SK-N-SH (cell line): ENCODE results near the gene ZMIZ1. TPM values are rescaled to one million over a fixed set of nuclear protein-coding genes. Genes with fewer than 3 reads are reported as not detected.

Source experiments
- CTCF ChIA-PET: fragments of 300-600, 350-600 bp; formaldehyde crosslinking; extraction: SDS; loops from one replicate; lab custom pipeline; 2021; lab: Yijun Ruan, JAX
- POLR2A ChIA-PET: fragments of 350-600 bp; sonication (Branson Sonifier 250); formaldehyde crosslinking; extraction: SDS; loops from one replicate; lab custom pipeline; 2020; ENCODE audit warnings: antibody characterized with exemption, inconsistent platforms; lab: Yijun Ruan, JAX
- DNase-seq: peaks from one replicate; pipeline ENCODE4 v3.0.0; 2012
- H2AFZ ChIP-seq: fragments of 200-600 bp; sonication (generic); 2 replicates; pipeline ENCODE4 v1.8.1; 2016; ENCODE audit warnings: antibody characterized with exemption, mild to moderate bottlenecking, low read depth
- H3F3A ChIP-seq: fragments of 200-600 bp; sonication (generic); replicated peaks from 2 replicates; pipeline ENCODE3; 2016; ENCODE audit warnings: antibody characterized with exemption, mild to moderate bottlenecking; ENCODE audit not compliant: insufficient read depth
- H3K27ac ChIP-seq, 2 experiments: fragments of 200-500 bp in 1 of 2; fragments of 200-600 bp in 1 of 2; sonication (Bioruptor generic) in 1 of 2; sonication (generic), shearing (Covaris generic) in 1 of 2; 2 replicates each; pipeline versions ENCODE4 v1.5.1 to v1.6.1; 2014 to 2016; ENCODE audit warnings: low read depth in 2 of 2, inconsistent platforms in 1 of 2, low read length in 1 of 2, mild to moderate bottlenecking in 1 of 2, mixed read lengths in 1 of 2
- H3K27me3 ChIP-seq: fragments of 200-600 bp; sonication (generic), shearing (Covaris generic); 2 replicates; pipeline ENCODE4 v1.6.1; 2016; ENCODE audit warnings: mixed run types; ENCODE audit not compliant: insufficient read depth
- H3K36me3 ChIP-seq, 2 experiments: fragments of 200-500 bp in 1 of 2; fragments of 200-600 bp in 1 of 2; sonication (Bioruptor generic) in 1 of 2; sonication (generic) in 1 of 2; replicated peaks in 1 of 2; 2 replicates each; pipeline versions ENCODE3 to v1.5.1; 2014 to 2016; ENCODE audit warnings: low read length in 1 of 2, mild to moderate bottlenecking in 1 of 2; ENCODE audit not compliant: insufficient read depth in 2 of 2, control insufficient read depth in 1 of 2
- H3K4me1 ChIP-seq, 2 experiments: fragments of 200-500 bp in 1 of 2; fragments of 200-600 bp in 1 of 2; sonication (Bioruptor generic) in 1 of 2; sonication (generic), shearing (Covaris generic) in 1 of 2; 2 replicates each; pipeline versions ENCODE4 v1.5.1 to v1.6.1; 2014 to 2016; ENCODE audit warnings: low read depth in 1 of 2, low read length in 1 of 2, mixed run types in 1 of 2; ENCODE audit not compliant: insufficient read depth in 2 of 2, control insufficient read depth in 1 of 2
- H3K4me2 ChIP-seq: fragments of 200-600 bp; sonication (generic), shearing (Covaris generic); 2 replicates; pipeline ENCODE4 v1.6.1; 2017; ENCODE audit warnings: mixed run types
- H3K4me3 ChIP-seq, 2 experiments: fragments of 200-500 bp in 1 of 2; fragments of 200-600 bp in 1 of 2; sonication (Bioruptor generic) in 1 of 2; sonication (generic), shearing (Covaris generic) in 1 of 2; 2 replicates each; pipeline versions ENCODE4 v1.5.1 to v1.8.1; 2014 to 2016; ENCODE audit warnings: low read depth in 2 of 2, inconsistent platforms in 1 of 2, low read length in 1 of 2, mild to moderate bottlenecking in 1 of 2, mixed read lengths in 1 of 2, moderate library complexity in 1 of 2
- H3K79me2 ChIP-seq: fragments of 200-600 bp; sonication (generic); 2 replicates; pipeline ENCODE4 v1.8.1; 2017; ENCODE audit warnings: mild to moderate bottlenecking; ENCODE audit not compliant: insufficient read depth
- H3K9ac ChIP-seq: fragments of 200-600 bp; sonication (generic); 2 replicates; pipeline ENCODE4 v1.6.1; 2017; ENCODE audit warnings: mixed run types
- H3K9me2 ChIP-seq: fragments of 200-600 bp; sonication (generic); 2 replicates; pipeline ENCODE4 v1.6.1; 2017; ENCODE audit warnings: mixed run types
- H3K9me3 ChIP-seq: fragments of 200-600 bp; sonication (generic); 2 replicates; pipeline ENCODE4 v1.6.1; 2017; ENCODE audit warnings: mixed run types, mild to moderate bottlenecking, moderate library complexity
- H4K20me1 ChIP-seq: fragments of 200-600 bp; sonication (generic); 2 replicates; pipeline ENCODE4 v1.6.1; 2017; ENCODE audit warnings: mild to moderate bottlenecking, mixed run types; ENCODE audit not compliant: insufficient read depth
- CHD2 ChIP-seq: fragments of 150-350 bp; IDR thresholded peaks from 2 replicates; pipeline ENCODE4 v1.6.1; 2018; ENCODE audit warnings: low read length; ENCODE audit not compliant: partially characterized antibody
- CTCF ChIP-seq: fragments of 200-600 bp; sonication (generic); IDR thresholded peaks from 2 replicates; pipeline ENCODE4 v1.6.1; 2017; ENCODE audit warnings: antibody characterized with exemption, mild to moderate bottlenecking, moderate library complexity
- EP300 ChIP-seq, 2 experiments: IDR thresholded peaks; 2 replicates each; pipeline versions ENCODE4 v1.4.0 to v1.6.1; 2012; ENCODE audit warnings: borderline replicate concordance in 1 of 2, low read depth in 1 of 2, low read length in 1 of 2
- EZH2phosphoT487 ChIP-seq: fragments of 200-600 bp; sonication (generic); IDR thresholded peaks from 2 replicates; pipeline ENCODE4 v1.6.1; 2017; ENCODE audit warnings: low read depth, mixed run types, mild to moderate bottlenecking, antibody characterized with exemption, moderate library complexity, borderline replicate concordance
- FOSL2 ChIP-seq: IDR thresholded peaks from 2 replicates; pipeline ENCODE4 v1.4.0; 2012; ENCODE audit warnings: low read depth, mild to moderate bottlenecking, moderate library complexity, borderline replicate concordance
- FOXJ3 ChIP-seq: sonication (generic); formaldehyde crosslinking; IDR thresholded peaks from 2 replicates; pipeline ENCODE4 v1.5.1; 2020; ENCODE audit warnings: mild to moderate bottlenecking, missing genetic modification reagents
- FOXM1 ChIP-seq: IDR thresholded peaks from 2 replicates; pipeline ENCODE4 v1.4.0; 2012; ENCODE audit warnings: low read depth, mild to moderate bottlenecking
- MEF2A ChIP-seq: IDR thresholded peaks from 2 replicates; pipeline ENCODE4 v1.4.0; 2012; ENCODE audit warnings: low read depth, borderline replicate concordance
- MXI1 ChIP-seq: IDR thresholded peaks from 2 replicates; pipeline ENCODE4 v1.6.1; 2012; ENCODE audit warnings: mild to moderate bottlenecking, low read depth, low read length, improper control_type of control experiment
- NFIC ChIP-seq: IDR thresholded peaks from 2 replicates; pipeline ENCODE4 v1.4.0; 2012; ENCODE audit warnings: borderline replicate concordance
- POLR2AphosphoS5 ChIP-seq: IDR thresholded peaks from 2 replicates; pipeline ENCODE4 v1.6.1; 2012; ENCODE audit warnings: low read depth, low read length
- RAD21 ChIP-seq: IDR thresholded peaks from 2 replicates; pipeline ENCODE4 v1.6.1; 2012; ENCODE audit warnings: mild to moderate bottlenecking, low read length
- RCOR1 ChIP-seq: fragments of 150-350 bp; IDR thresholded peaks from 2 replicates; pipeline ENCODE4 v1.6.1; 2017; ENCODE audit warnings: antibody characterized with exemption, low read length
- RXRA ChIP-seq: IDR thresholded peaks from 2 replicates; pipeline ENCODE4 v1.4.0; 2012; ENCODE audit warnings: low read depth, mild to moderate bottlenecking, borderline replicate concordance
- TCF12 ChIP-seq: IDR thresholded peaks from 2 replicates; pipeline ENCODE4 v1.4.0; 2012
- TEAD4 ChIP-seq: IDR thresholded peaks from 2 replicates; pipeline ENCODE4 v1.4.0; 2012; ENCODE audit warnings: mild to moderate bottlenecking, borderline replicate concordance; ENCODE audit not compliant: insufficient read depth
- WGBS: methylation state at CpG from one replicate; pipeline ENCODE4 v1.1.6; 2017; ENCODE audit warnings: low lambda C conversion rate; 5-methylcytosine and 5-hydroxymethylcytosine counted together
- polyA plus RNA-seq, 3 experiments: library from polyadenylated mRNA; depleted of rRNA; stranded (reverse); fragments of >200 nt; gene quantifications; 2 replicates each; pipeline ENCODE4 v1.2.3, GENCODE V29; 2012
- TF ChIP-seq, protein P1 (sequence below): IDR thresholded peaks from 2 replicates; pipeline ENCODE4; 2012

The ZMIZ1 gene
- polyA plus RNA-seq, 1 of the 3 experiments (the other 2 are of a cell fraction): 23.5 TPM

DNA sequence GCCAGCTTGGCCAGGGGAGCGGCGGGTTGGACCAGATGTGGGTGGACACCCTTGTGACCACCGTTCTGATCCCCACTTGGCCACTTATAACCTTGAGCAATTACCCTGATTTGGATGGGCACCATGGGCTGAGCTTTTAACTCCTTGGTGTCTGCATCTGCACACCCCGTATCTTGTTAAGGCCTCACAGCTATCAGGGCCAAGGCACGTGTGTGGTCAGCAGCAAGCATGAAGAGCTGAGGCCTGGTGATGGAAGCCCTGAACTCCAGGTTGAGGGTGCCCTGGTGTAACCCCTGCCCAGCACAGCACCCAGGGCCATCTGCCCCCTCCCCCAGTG, 89.2 kb downstream of the ZMIZ1 start:
- TF ChIP-seq FOXM1: no peak
- no peak for TF ChIP-seq MXI1
- TF ChIP-seq RCOR1: no peak
- no peak for TF ChIP-seq FOXJ3 (CRISPR knock-in tag)
- no peak for TF ChIP-seq CHD2
- TF ChIP-seq EP300 (IDR thresholded peaks at IDR 0.05; ENCODE audit: borderline replicate concordance in 1 of 2, low read depth in 1 of 2, low read length in 1 of 2): no peak
- TF ChIP-seq RAD21: no peak
- H3K9me2 ChIP-seq: no peaks in the 10 kb centered on the region
- H3K9me3 ChIP-seq: no peaks in the 10 kb centered on the region
- WGBS: 80% methylated on average over 1 of the region's 5 CpGs
- CTCF ChIA-PET: interaction anchor here (0.7 to 9.6 kb wide), 10 partner anchors 10 to 1111 kb away, joined by 3 to 91 read pairs (median 4); no protein-coding TSS in a partner anchor
- DNase-seq: no peak
- H3K4me2 ChIP-seq: peak overlapping the region; percentile 65; the same call in 1 of the 2 replicates
- peaks cover 49% of the 10 kb centered on the region for H3F3A ChIP-seq
- peak overlapping the region; percentile 94 to 95 for H3K27ac ChIP-seq
- H3K27me3 ChIP-seq: no peaks in the 10 kb centered on the region
- H3K79me2 ChIP-seq: peaks cover 94% of the 10 kb centered on the region
- POLR2A ChIA-PET: interaction anchor here (0.7 to 1.9 kb wide), 3 partner anchors 9 to 46 kb away, joined by 3 to 7 read pairs (median 5); no protein-coding TSS in a partner anchor
- H3K4me3 ChIP-seq: no peak overlapping the region
- H4K20me1 ChIP-seq: no peaks in the 10 kb centered on the region; the same call in 1 of the 2 replicates
- no peak overlapping the region for H2AFZ ChIP-seq
- peak overlapping the region; percentile 71 for H3K9ac ChIP-seq
- H3K36me3 ChIP-seq: peaks cover 6 to 10% of the 10 kb centered on the region in 2 experiments
- peaks cover 58 to 92% of the 10 kb centered on the region in 2 experiments for H3K4me1 ChIP-seq

GRCh38 chr10:79158402-79159097, 89.8 kb downstream of the ZMIZ1 start:
- ChIA-PET POLR2A (interaction anchor here (1.9 kb wide), 1 partner anchor 20 kb away, joined by 5 read pairs; no protein-coding TSS in a partner anchor), CTCF (interaction anchor here (0.7 to 9.6 kb wide), 8 partner anchors 10 to 1112 kb away, joined by 3 to 91 read pairs (median 4); no protein-coding TSS in a partner anchor)
- no peaks in the 10 kb centered on the region; the same call in 1 of the 2 replicates for H4K20me1 ChIP-seq
- peak; percentile 65 for DNase-seq
- peaks cover 47% of the 10 kb centered on the region for H3F3A ChIP-seq
- no peak overlapping the region for H2AFZ ChIP-seq
- peak overlapping the region; percentile 65; the same call in 1 of the 2 replicates for H3K4me2 ChIP-seq
- no peaks in the 10 kb centered on the region for H3K9me2 ChIP-seq
- H3K9ac ChIP-seq: peak overlapping the region; percentile 71
- no peak overlapping the region for H3K4me3 ChIP-seq
- 67% methylated on average over 2 of the region's 9 CpGs for WGBS
- H3K9me3 ChIP-seq: no peaks in the 10 kb centered on the region
- peaks cover 61 to 92% of the 10 kb centered on the region in 2 experiments for H3K4me1 ChIP-seq
- H3K79me2 ChIP-seq: peaks cover 94% of the 10 kb centered on the region
- no peaks in the 10 kb centered on the region for H3K27me3 ChIP-seq
- TF ChIP-seq CHD2 (peak; percentile 62), EP300 (IDR thresholded peaks at IDR 0.05; ENCODE audit: borderline replicate concordance in 1 of 2, low read depth in 1 of 2, low read length in 1 of 2) (no peak), FOSL2 (no peak)
- peaks cover 9% of the 10 kb centered on the region in 2 experiments for H3K36me3 ChIP-seq
- peak overlapping the region; percentile 94 to 95 for H3K27ac ChIP-seq

- no peaks in the 10 kb centered on the region for H3K9me3 ChIP-seq
- no peaks in the 10 kb centered on the region for H3K9me2 ChIP-seq
- H3K27ac ChIP-seq: peak overlapping the region; percentile 94 to 95
- H3K36me3 ChIP-seq: peaks cover 7 to 14% of the 10 kb centered on the region in 2 experiments
- H2AFZ ChIP-seq: no peak overlapping the region
- no peak overlapping the region; a peak in 1 of 4 replicates for H3K4me3 ChIP-seq
- CTCF ChIA-PET: interaction anchor here (1.0 to 9.6 kb wide), 11 partner anchors 11 to 1112 kb away, joined by 3 to 91 read pairs (median 4); no protein-coding TSS in a partner anchor
- H3K4me1 ChIP-seq: peaks cover 61 to 90% of the 10 kb centered on the region in 2 experiments
- H3K9ac ChIP-seq: peak overlapping the region; percentile 71
- peak overlapping the region; percentile 65; the same call in 1 of the 2 replicates for H3K4me2 ChIP-seq
- H3K27me3 ChIP-seq: no peaks in the 10 kb centered on the region
- peaks cover 94% of the 10 kb centered on the region for H3K79me2 ChIP-seq
- H4K20me1 ChIP-seq: no peaks in the 10 kb centered on the region; the same call in 1 of the 2 replicates
- DNase-seq: peak; percentile 76
- POLR2A ChIA-PET: interaction anchor here (1.4 to 1.5 kb wide), 2 partner anchors 19 to 36 kb away, joined by 3 to 4 read pairs; no protein-coding TSS in a partner anchor
- 22% methylated on average over 11 of the region's 18 CpGs for WGBS
- peaks cover 44% of the 10 kb centered on the region for H3F3A ChIP-seq
- TF ChIP-seq MXI1 (no peak), POLR2AphosphoS5 (no peak), NFIC (peak; percentile 35; the same call in 1 of the 2 replicates), CTCF (no peak), RXRA (0 out of 2 replicates have a peak, but pooled peaks have one; percentile 43), EZH2phosphoT487 (no peak), MEF2A (no peak), TCF12 (peak; percentile 62), FOXJ3 (CRISPR knock-in tag) (no peak), TEAD4 (0 out of 2 replicates have a peak, but pooled peaks have one; percentile 37)
- TF ChIP-seq, protein P1, sequence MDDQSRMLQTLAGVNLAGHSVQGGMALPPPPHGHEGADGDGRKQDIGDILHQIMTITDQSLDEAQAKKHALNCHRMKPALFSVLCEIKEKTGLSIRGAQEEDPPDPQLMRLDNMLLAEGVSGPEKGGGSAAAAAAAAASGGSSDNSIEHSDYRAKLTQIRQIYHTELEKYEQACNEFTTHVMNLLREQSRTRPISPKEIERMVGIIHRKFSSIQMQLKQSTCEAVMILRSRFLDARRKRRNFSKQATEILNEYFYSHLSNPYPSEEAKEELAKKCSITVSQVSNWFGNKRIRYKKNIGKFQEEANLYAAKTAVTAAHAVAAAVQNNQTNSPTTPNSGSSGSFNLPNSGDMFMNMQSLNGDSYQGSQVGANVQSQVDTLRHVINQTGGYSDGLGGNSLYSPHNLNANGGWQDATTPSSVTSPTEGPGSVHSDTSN: no peak
Measured at GRCh38 chr10:79159141-79159651, 90.4 kb downstream of the ZMIZ1 start.
